H9 (cell line): Measurements from ENCODE around the gene SELENOS. TPM values are rescaled to one million over a fixed set of nuclear protein-coding genes. Genes with fewer than 3 reads are reported as not detected.

Experiments used
- DNase-seq: peaks from one replicate; pipeline ENCODE4 v3.0.0-alpha.2; 2017
- H2AFZ ChIP-seq: one replicate; pipeline ENCODE4 v1.6.1; 2013; ENCODE audit warnings: mild to moderate bottlenecking, low read length, control low read depth, moderate library complexity
- H2AK5ac ChIP-seq: 2 replicates; pipeline ENCODE4 v1.6.1; 2013; ENCODE audit warnings: low read length, control low read depth, mixed read lengths; ENCODE audit not compliant: insufficient read length
- H2BK120ac ChIP-seq: one replicate; pipeline ENCODE4 v1.6.1; 2013; ENCODE audit warnings: low read depth, mild to moderate bottlenecking, low read length, control low read depth, inconsistent platforms; ENCODE audit not compliant: poor library complexity, severe bottlenecking
- H2BK12ac ChIP-seq: 2 replicates; pipeline ENCODE4 v1.6.1; 2013; ENCODE audit warnings: low read length, control low read depth, mixed read lengths, low read depth; ENCODE audit not compliant: insufficient read length
- H2BK15ac ChIP-seq: 2 replicates; pipeline ENCODE4 v1.6.1; 2013; ENCODE audit warnings: low read depth, low read length, control low read depth
- H2BK20ac ChIP-seq: one replicate; pipeline ENCODE4 v1.6.1; 2013; ENCODE audit warnings: low read depth, mild to moderate bottlenecking, low read length, control low read depth, inconsistent platforms; ENCODE audit not compliant: poor library complexity, severe bottlenecking
- H2BK5ac ChIP-seq: 2 replicates; pipeline ENCODE4 v1.6.1; 2013; ENCODE audit warnings: low read length, control low read depth, mixed read lengths; ENCODE audit not compliant: insufficient read length
- H3K14ac ChIP-seq: 2 replicates; pipeline ENCODE4 v1.6.1; 2013; ENCODE audit warnings: low read length, control low read depth; ENCODE audit not compliant: insufficient read depth
- H3K18ac ChIP-seq: 2 replicates; pipeline ENCODE4 v1.6.1; 2013; ENCODE audit warnings: low read depth, mild to moderate bottlenecking, mixed read lengths, low read length, control low read depth; ENCODE audit not compliant: insufficient read length
- H3K23ac ChIP-seq: 2 replicates; pipeline ENCODE4 v1.6.1; 2013; ENCODE audit warnings: low read length, control low read depth, mixed read lengths, low read depth; ENCODE audit not compliant: insufficient read length
- H3K23me2 ChIP-seq: 2 replicates; pipeline ENCODE4 v1.6.1; 2013; ENCODE audit warnings: low read depth, mild to moderate bottlenecking, mixed read lengths, low read length, control low read depth; ENCODE audit not compliant: insufficient read length, poor library complexity, severe bottlenecking
- H3K27ac ChIP-seq: 2 replicates; pipeline ENCODE4 v1.5.1; 2013; ENCODE audit warnings: low read length, control low read depth, mixed read lengths, low read depth; ENCODE audit not compliant: insufficient read length
- H3K27me3 ChIP-seq: 2 replicates; pipeline ENCODE4 v1.6.1; 2013; ENCODE audit warnings: low read length, control low read depth, inconsistent platforms; ENCODE audit not compliant: insufficient read depth
- H3K4ac ChIP-seq: 2 replicates; pipeline ENCODE4 v1.6.1; 2013; ENCODE audit warnings: low read depth, mild to moderate bottlenecking, control low read depth, inconsistent platforms, low read length, moderate library complexity
- H3K4me1 ChIP-seq: 2 replicates; pipeline ENCODE4 v1.6.1; 2013; ENCODE audit warnings: low read length, control low read depth, inconsistent platforms; ENCODE audit not compliant: insufficient read depth
- H3K4me2 ChIP-seq: 2 replicates; pipeline ENCODE4 v1.6.1; 2013; ENCODE audit warnings: low read length, control low read depth, mixed read lengths; ENCODE audit not compliant: insufficient read length, insufficient read depth
- H3K56ac ChIP-seq: 2 replicates; pipeline ENCODE4 v1.6.1; 2013; ENCODE audit warnings: low read depth, mild to moderate bottlenecking, mixed read lengths, low read length, control low read depth; ENCODE audit not compliant: insufficient read length
- H3K79me1 ChIP-seq: 2 replicates; pipeline ENCODE4 v1.6.1; 2013; ENCODE audit warnings: low read depth, mild to moderate bottlenecking, moderate library complexity, low read length, control low read depth, inconsistent platforms; ENCODE audit not compliant: insufficient read depth, poor library complexity, severe bottlenecking
- H3K79me2 ChIP-seq: 2 replicates; pipeline ENCODE4 v1.6.1; 2013; ENCODE audit warnings: low read length, control low read depth, inconsistent platforms; ENCODE audit not compliant: insufficient read depth
- H3K9ac ChIP-seq: 2 replicates; pipeline ENCODE4 v1.6.1; 2013; ENCODE audit warnings: low read length, control low read depth, mixed read lengths; ENCODE audit not compliant: insufficient read length; ENCODE audit errors: extremely low read depth
- H3K9me3 ChIP-seq: one replicate; pipeline ENCODE4 v1.6.1; 2013; ENCODE audit warnings: low read depth, low read length, inconsistent platforms; ENCODE audit not compliant: control insufficient read depth
- H3T11ph ChIP-seq: one replicate; pipeline ENCODE4 v1.6.1; 2013; ENCODE audit warnings: mild to moderate bottlenecking, low read length, control low read depth, inconsistent platforms
- H4K20me1 ChIP-seq: one replicate; pipeline ENCODE4 v1.6.1; 2013; ENCODE audit not compliant: control insufficient read depth, insufficient read length, insufficient read depth
- H4K5ac ChIP-seq: 2 replicates; pipeline ENCODE4 v1.6.1; 2013; ENCODE audit warnings: low read depth, mild to moderate bottlenecking, mixed read lengths, low read length, control low read depth; ENCODE audit not compliant: insufficient read length
- H4K8ac ChIP-seq: replicated peaks from 2 replicates; pipeline ENCODE4 v1.6.1; 2013; ENCODE audit warnings: low read length, control low read depth, mixed read lengths, low read depth; ENCODE audit not compliant: insufficient read length
- H4K91ac ChIP-seq: 2 replicates; pipeline ENCODE4 v1.6.1; 2013; ENCODE audit warnings: low read depth, mild to moderate bottlenecking, moderate library complexity, mixed read lengths, low read length, control low read depth; ENCODE audit not compliant: insufficient read length
- H3K27ac Mint-ChIP-seq, 3 experiments: 2 replicates in 2 of 3; 3 replicates in 1 of 3; pipeline ENCODE4 v1.8.0; 2020 to 2021; ENCODE audit warnings: mixed read lengths in 3 of 3, mild to moderate bottlenecking in 1 of 3, moderate library complexity in 1 of 3
- H3K27me3 Mint-ChIP-seq: 2 replicates; pipeline ENCODE4 v1.8.0; 2021; ENCODE audit warnings: low read depth, mild to moderate bottlenecking, moderate library complexity, mixed read lengths
- H3K36me3 Mint-ChIP-seq, 3 experiments: 2 replicates in 2 of 3; 3 replicates in 1 of 3; pipeline ENCODE4 v1.8.0; 2020 to 2021; ENCODE audit warnings: low read depth in 3 of 3, mixed read lengths in 3 of 3; ENCODE audit not compliant: insufficient read depth in 1 of 3
- H3K4me1 Mint-ChIP-seq, 2 experiments: 2 replicates each; pipeline ENCODE4 v1.8.0; 2020; ENCODE audit warnings: mixed read lengths in 2 of 2
- H3K4me3 Mint-ChIP-seq, 2 experiments: 2 replicates in 1 of 2; 3 replicates in 1 of 2; pipeline ENCODE4 v1.8.0; 2020 to 2021; ENCODE audit warnings: mild to moderate bottlenecking in 2 of 2, mixed read lengths in 2 of 2, moderate library complexity in 1 of 2
- H3K9me3 Mint-ChIP-seq, 2 experiments: 2 replicates in 1 of 2; 3 replicates in 1 of 2; pipeline ENCODE4 v1.8.0; 2020; ENCODE audit warnings: mild to moderate bottlenecking in 2 of 2, mixed read lengths in 2 of 2, moderate library complexity in 1 of 2
- CTCF ChIP-seq: fragments of 200-600 bp; sonication (generic); conservative IDR thresholded peaks from 3 replicates; pipeline ENCODE4 v1.8.0; 2021; ENCODE audit warnings: antibody characterized with exemption, mild to moderate bottlenecking
- WGBS: extraction: QIAGEN DNeasy Blood & Tissue Kit; methylation state at CpG from one replicate; pipeline ENCODE4 v1.1.7; 2013; ENCODE audit warnings: missing lambda C conversion rate, low lambda C conversion rate, mixed read lengths; ENCODE audit not compliant: insufficient read length; ENCODE audit errors: extremely low coverage; 5-methylcytosine and 5-hydroxymethylcytosine counted together
- total RNA-seq: library from RNA; stranded (reverse); gene quantifications from 2 replicates; pipeline ENCODE4 v1.2.1, GENCODE V29; 2021

Gene SELENOS
- total RNA-seq, 1 experiment from 2014 or later = 57.7 TPM

GRCh38 chr15:101242160-101242998 lies 34.9 kb downstream of the SELENOS start:
- Histone ChIP-seq H4K20me1 (peaks cover 5% of the 10 kb centered on the region), H2BK5ac (no peak overlapping the region), H2AK5ac (no peak overlapping the region), H3T11ph (no peak overlapping the region), H4K8ac (no peak overlapping the region), H2BK20ac (no peak overlapping the region), H3K79me1 (peaks cover 6% of the 10 kb centered on the region), H3K14ac (no peak overlapping the region), H3K56ac (no peak overlapping the region), H4K5ac (no peak overlapping the region), H2BK15ac (no peak overlapping the region), H2AFZ (no peak overlapping the region), H3K27me3 (no peaks in the 10 kb centered on the region), H3K23ac (no peak overlapping the region), H3K79me2 (peaks cover 74% of the 10 kb centered on the region), H3K4ac (no peak overlapping the region), H2BK120ac (no peak overlapping the region), H3K9me3 (no peaks in the 10 kb centered on the region), H3K4me1 (peaks cover 11% of the 10 kb centered on the region), H4K91ac (no peak overlapping the region), H3K9ac (no peak overlapping the region), H3K27ac (no peak overlapping the region), H3K18ac (no peak overlapping the region), H3K23me2 (no peaks in the 10 kb centered on the region), H3K4me2 (no peak overlapping the region), H2BK12ac (no peak overlapping the region)
- no peak overlapping the region for H3K4me3 Mint-ChIP-seq
- peaks cover 55 to 71% of the 10 kb centered on the region in 2 experiments for H3K4me1 Mint-ChIP-seq
- H3K27me3 Mint-ChIP-seq = no peaks in the 10 kb centered on the region
- peaks cover 0 to 10% (median 4%) of the 10 kb centered on the region in 3 experiments; a peak in 3 of 7 replicates for H3K36me3 Mint-ChIP-seq
- no CpG with 5 or more reads among the region's 12 CpGs for WGBS
- peak overlapping the region in 1 of 3 experiments; percentile 33; a peak in 3 of 7 replicates for H3K27ac Mint-ChIP-seq
- no peaks in the 10 kb centered on the region for H3K9me3 Mint-ChIP-seq
- DNase-seq = no peak
- TF ChIP-seq CTCF = no peak
